HG03066 (cell line): ENCODE results near the gene CIDEA.
"Not testable (repeated sequence)": the region's sequence is repeated elsewhere in the genome, so short reads cannot be mapped to it uniquely, and the experiment has no call there.

Experiments used
- ATAC-seq: cut with Tn5 transposase; IDR thresholded peaks from one replicate; pipeline ENCODE4 v1.9.1; 2021; ENCODE audit warnings: low read depth; ENCODE audit not compliant: unreplicated experiment

CIDEA gene

GRCh38 chr18:12238826-12239225 lies 15.3 kb upstream of the CIDEA start:
- no peak for ATAC-seq

- no peak for ATAC-seq
Measured at GRCh38 chr18:12239431-12239830, 14.7 kb upstream of the CIDEA start.

- ATAC-seq: no peak
Measured at GRCh38 chr18:12242658-12243260, 11.4 kb upstream of the CIDEA start.

- not testable (repeated sequence) for ATAC-seq
Measured at GRCh38 chr18:12243272-12243671, 10.9 kb upstream of the CIDEA start.

GRCh38 chr18:12245793-12246135 lies 8.4 kb upstream of the CIDEA start:
- no peak for ATAC-seq

GRCh38 chr18:12246849-12247808 lies 7.0 kb upstream of the CIDEA start:
- ATAC-seq: no peak

GRCh38 chr18:12247946-12248345 lies 6.2 kb upstream of the CIDEA start:
- ATAC-seq: no peak

- ATAC-seq: no peak
Measured at GRCh38 chr18:12248926-12249720, 5.0 kb upstream of the CIDEA start.

- ATAC-seq: no peak
Measured at GRCh38 chr18:12251311-12251710, 2.9 kb upstream of the CIDEA start.

- no peak for ATAC-seq
Measured at GRCh38 chr18:12252061-12252460, 2.1 kb upstream of the CIDEA start.

- no peak for ATAC-seq
Measured at GRCh38 chr18:12253027-12253426, 1.1 kb upstream of the CIDEA start.

GRCh38 chr18:12253663-12254135 lies 462 bp upstream of the CIDEA start:
- ATAC-seq: no peak

GRCh38 chr18:12254820-12255511 lies 805 bp downstream of the CIDEA start:
- no peak for ATAC-seq

- ATAC-seq: no peak
Measured at GRCh38 chr18:12255626-12256026, 1.5 kb downstream of the CIDEA start.

- ATAC-seq: no peak
Measured at GRCh38 chr18:12256951-12257350, 2.8 kb downstream of the CIDEA start.

GRCh38 chr18:12257996-12258718 lies 4.0 kb downstream of the CIDEA start:
- no peak for ATAC-seq

- ATAC-seq: no peak
Measured at GRCh38 chr18:12258719-12259705, 4.9 kb downstream of the CIDEA start.

GRCh38 chr18:12262748-12263147 lies 8.6 kb downstream of the CIDEA start:
- ATAC-seq: no peak

GRCh38 chr18:12264864-12265263 lies 10.7 kb downstream of the CIDEA start:
- ATAC-seq: no peak
